Neural progenitor cell (in vitro differentiated cells): ENCODE measurements around the gene RBMS1. TPM values are rescaled to one million over a fixed set of nuclear protein-coding genes. Genes with fewer than 3 reads are reported as not detected.

Experiments
- DNase-seq: peaks from one replicate; pipeline ENCODE4 v3.0.0-alpha.2; 2016; ENCODE audit warnings: low spot score
- H2AFZ ChIP-seq: fragments of 200-600 bp; sonication (generic); replicated peaks from 2 replicates; pipeline ENCODE4 v1.6.1; 2016; ENCODE audit warnings: antibody characterized with exemption
- H3F3A ChIP-seq: fragments of 200-600 bp; sonication (generic); 2 replicates; pipeline ENCODE4 v1.6.1; 2016; ENCODE audit warnings: antibody characterized with exemption, low read depth
- H3K27ac ChIP-seq: fragments of 200-600 bp; sonication (generic); 2 replicates; pipeline ENCODE4 v1.5.1; 2016; ENCODE audit warnings: mild to moderate bottlenecking
- H3K27me3 ChIP-seq: fragments of 200-600 bp; sonication (generic); 2 replicates; pipeline ENCODE4 v1.6.1; 2016; ENCODE audit warnings: mild to moderate bottlenecking, moderate library complexity
- H3K36me3 ChIP-seq: fragments of 200-600 bp; sonication (generic); 2 replicates; pipeline ENCODE4 v1.5.1; 2016
- H3K4me1 ChIP-seq: fragments of 200-600 bp; sonication (generic); 2 replicates; pipeline ENCODE4 v1.6.1; 2016; ENCODE audit warnings: mixed run types
- H3K4me2 ChIP-seq: fragments of 200-600 bp; sonication (generic); 2 replicates; pipeline ENCODE4 v1.6.1; 2016
- H3K4me3 ChIP-seq: fragments of 200-600 bp; sonication (generic); 2 replicates; pipeline ENCODE4 v1.5.1; 2016
- H3K79me2 ChIP-seq: fragments of 200-600 bp; sonication (generic); 2 replicates; pipeline ENCODE4 v1.6.1; 2016; ENCODE audit warnings: low read depth
- H3K9ac ChIP-seq: fragments of 200-600 bp; sonication (generic); 2 replicates; pipeline ENCODE4 v1.6.1; 2016
- H3K9me3 ChIP-seq: fragments of 200-600 bp; sonication (generic); 2 replicates; pipeline ENCODE4 v1.5.1; 2016; ENCODE audit warnings: low read depth
- H4K20me1 ChIP-seq: fragments of 200-600 bp; sonication (generic); 2 replicates; pipeline ENCODE4 v1.6.1; 2016; ENCODE audit warnings: low read depth
- H3K27ac Mint-ChIP-seq: 3 replicates; pipeline ENCODE4 v1.8.0; 2021; ENCODE audit warnings: mixed read lengths
- H3K27me3 Mint-ChIP-seq: 2 replicates; pipeline ENCODE4 v1.8.0; 2022; ENCODE audit warnings: low read depth, mild to moderate bottlenecking, inconsistent platforms, moderate library complexity, mixed read lengths; ENCODE audit not compliant: insufficient read depth
- H3K36me3 Mint-ChIP-seq: 3 replicates; pipeline ENCODE4 v1.8.0; 2021; ENCODE audit warnings: mixed read lengths
- H3K4me1 Mint-ChIP-seq: 3 replicates; pipeline ENCODE4 v1.8.0; 2021; ENCODE audit warnings: mixed read lengths
- H3K4me3 Mint-ChIP-seq: 3 replicates; pipeline ENCODE4 v1.8.0; 2021; ENCODE audit warnings: mild to moderate bottlenecking, moderate library complexity, mixed read lengths
- H3K9me3 Mint-ChIP-seq: 3 replicates; pipeline ENCODE4 v1.8.0; 2020; ENCODE audit warnings: mixed read lengths
- EZH2 ChIP-seq: fragments of 200-600 bp; sonication (generic); IDR thresholded peaks from 2 replicates; pipeline ENCODE4 v1.6.1; 2017; ENCODE audit warnings: antibody characterized with exemption, mild to moderate bottlenecking, moderate library complexity
- EZH2phosphoT487 ChIP-seq: fragments of 200-600 bp; sonication (generic); IDR thresholded peaks from 2 replicates; pipeline ENCODE4 v1.6.1; 2017; ENCODE audit warnings: antibody characterized with exemption
- total RNA-seq: library from RNA; depleted of rRNA; stranded (reverse); fragments of >200 nt; gene quantifications from 2 replicates; pipeline ENCODE4 v1.2.3, GENCODE V29; 2015; ENCODE audit warnings: low replicate concordance
- TF ChIP-seq, protein P1 (sequence below): fragments of 200-600 bp; sonication (generic); IDR thresholded peaks from 2 replicates; pipeline ENCODE4 v1.5.1; 2017; ENCODE audit warnings: antibody characterized with exemption, mild to moderate bottlenecking

Gene RBMS1
- total RNA-seq, 1 donor from 2014 or later, result 101 TPM

DNA sequence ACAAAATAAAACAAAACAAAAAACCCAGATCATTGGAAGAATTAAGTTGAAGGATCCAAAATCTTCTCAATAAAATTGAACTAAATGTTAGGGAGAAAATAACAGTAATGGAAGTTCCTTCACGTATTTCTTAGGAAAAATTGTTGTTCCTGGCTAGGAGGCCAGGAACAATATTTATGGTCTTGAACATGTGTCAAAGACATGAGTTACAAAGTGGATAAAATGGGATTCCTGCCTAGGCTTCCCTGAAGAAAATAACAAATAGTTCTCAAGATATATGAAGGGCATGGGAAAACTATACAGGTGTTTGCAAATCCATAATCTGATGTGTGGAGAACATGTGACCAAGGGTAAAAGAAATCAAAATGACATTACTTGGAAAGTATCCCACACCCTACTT is 225.9 kb downstream of the RBMS1 start:
- H3K4me2 ChIP-seq, result no peak overlapping the region
- no peaks in the 10 kb centered on the region for H3K36me3 ChIP-seq
- Mint-ChIP-seq H3K27ac (no peak overlapping the region), H3K36me3 (peaks cover 3% of the 10 kb centered on the region), H3K4me1 (peaks cover 29% of the 10 kb centered on the region), H3K9me3 (no peaks in the 10 kb centered on the region), H3K27me3 (peaks cover 11% of the 10 kb centered on the region), H3K4me3 (no peak overlapping the region)
- H3K27ac ChIP-seq, result no peak overlapping the region
- H3K9ac ChIP-seq, result no peak overlapping the region
- H3K4me3 ChIP-seq, result no peak overlapping the region
- peaks cover 37% of the 10 kb centered on the region for H3F3A ChIP-seq
- H3K4me1 ChIP-seq, result peaks cover 16% of the 10 kb centered on the region
- no peaks in the 10 kb centered on the region for H3K9me3 ChIP-seq
- H3K27me3 ChIP-seq, result no peaks in the 10 kb centered on the region
- TF ChIP-seq, protein P1, sequence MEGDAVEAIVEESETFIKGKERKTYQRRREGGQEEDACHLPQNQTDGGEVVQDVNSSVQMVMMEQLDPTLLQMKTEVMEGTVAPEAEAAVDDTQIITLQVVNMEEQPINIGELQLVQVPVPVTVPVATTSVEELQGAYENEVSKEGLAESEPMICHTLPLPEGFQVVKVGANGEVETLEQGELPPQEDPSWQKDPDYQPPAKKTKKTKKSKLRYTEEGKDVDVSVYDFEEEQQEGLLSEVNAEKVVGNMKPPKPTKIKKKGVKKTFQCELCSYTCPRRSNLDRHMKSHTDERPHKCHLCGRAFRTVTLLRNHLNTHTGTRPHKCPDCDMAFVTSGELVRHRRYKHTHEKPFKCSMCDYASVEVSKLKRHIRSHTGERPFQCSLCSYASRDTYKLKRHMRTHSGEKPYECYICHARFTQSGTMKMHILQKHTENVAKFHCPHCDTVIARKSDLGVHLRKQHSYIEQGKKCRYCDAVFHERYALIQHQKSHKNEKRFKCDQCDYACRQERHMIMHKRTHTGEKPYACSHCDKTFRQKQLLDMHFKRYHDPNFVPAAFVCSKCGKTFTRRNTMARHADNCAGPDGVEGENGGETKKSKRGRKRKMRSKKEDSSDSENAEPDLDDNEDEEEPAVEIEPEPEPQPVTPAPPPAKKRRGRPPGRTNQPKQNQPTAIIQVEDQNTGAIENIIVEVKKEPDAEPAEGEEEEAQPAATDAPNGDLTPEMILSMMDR, result no peak
- TF ChIP-seq EZH2phosphoT487 (no peak), EZH2 (no peak)
- DNase-seq, result no peak
- no peaks in the 10 kb centered on the region for H3K79me2 ChIP-seq
- no peaks in the 10 kb centered on the region for H4K20me1 ChIP-seq
- H2AFZ ChIP-seq, result no peak overlapping the region

DNA sequence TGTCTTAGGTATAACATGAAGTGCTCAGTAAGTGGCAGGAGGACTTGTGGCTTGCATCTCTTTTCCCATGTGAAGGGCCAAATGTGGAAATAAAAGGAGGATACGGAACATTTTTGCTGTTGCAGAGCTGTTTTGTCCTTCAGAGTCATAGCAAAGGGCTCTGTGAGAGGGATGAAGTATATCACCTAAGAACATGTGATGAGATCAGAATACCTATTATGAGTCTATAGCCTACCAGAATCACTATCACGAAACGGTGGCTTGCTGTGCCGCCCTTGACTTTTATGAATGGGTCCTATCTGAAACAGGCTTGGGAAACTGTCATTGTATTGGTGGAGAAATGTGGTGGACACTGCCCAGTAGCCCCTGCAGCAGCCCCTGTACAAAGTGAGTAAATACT is 226.6 kb downstream of the RBMS1 start:
- Histone ChIP-seq H3K27ac (no peak overlapping the region), H3K4me3 (no peak overlapping the region), H3K79me2 (no peaks in the 10 kb centered on the region), H3F3A (peaks cover 30% of the 10 kb centered on the region), H3K36me3 (no peaks in the 10 kb centered on the region), H3K9ac (no peak overlapping the region), H3K27me3 (no peaks in the 10 kb centered on the region), H3K4me2 (no peak overlapping the region), H3K4me1 (peaks cover 16% of the 10 kb centered on the region), H4K20me1 (no peaks in the 10 kb centered on the region), H2AFZ (no peak overlapping the region), H3K9me3 (no peaks in the 10 kb centered on the region)
- H3K9me3 Mint-ChIP-seq, result no peaks in the 10 kb centered on the region
- no peak overlapping the region for H3K4me3 Mint-ChIP-seq
- H3K4me1 Mint-ChIP-seq, result peaks cover 25% of the 10 kb centered on the region
- no peak for DNase-seq
- TF ChIP-seq EZH2 (no peak), EZH2phosphoT487 (no peak)
- TF ChIP-seq, protein P1, result no peak
- H3K27ac Mint-ChIP-seq, result no peak overlapping the region
- no peaks in the 10 kb centered on the region for H3K36me3 Mint-ChIP-seq
- peaks cover 11% of the 10 kb centered on the region for H3K27me3 Mint-ChIP-seq

DNA sequence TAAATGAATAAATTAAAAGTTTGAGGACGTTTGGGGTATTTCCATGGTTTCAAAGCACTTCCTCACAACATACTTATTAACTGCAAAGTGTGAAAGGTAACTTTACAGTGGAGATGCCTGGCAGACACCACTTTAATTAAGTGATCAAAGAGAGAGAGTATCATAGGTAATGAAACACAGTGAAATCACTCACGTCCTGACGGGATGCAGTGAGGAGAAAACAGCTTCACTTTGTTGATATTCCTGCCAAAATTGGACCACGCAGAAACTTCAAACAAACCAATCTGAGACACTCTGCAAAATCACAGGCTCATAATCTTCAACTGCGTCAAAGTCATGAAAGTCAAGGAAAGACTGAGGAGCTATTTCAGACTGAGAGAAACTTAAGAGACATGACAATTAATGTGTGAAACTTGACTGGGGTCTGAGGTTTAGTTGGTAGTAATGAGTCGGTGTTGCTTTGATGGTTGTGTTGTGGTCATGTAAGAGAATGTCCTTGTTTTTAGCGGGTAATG is 227.5 kb downstream of the RBMS1 start:
- H3K79me2 ChIP-seq, result no peaks in the 10 kb centered on the region
- H3K4me2 ChIP-seq, result no peak overlapping the region
- no peak overlapping the region for H3K9ac ChIP-seq
- H3K4me3 ChIP-seq, result no peak overlapping the region
- no peak for TF ChIP-seq EZH2phosphoT487
- Mint-ChIP-seq H3K9me3 (no peaks in the 10 kb centered on the region), H3K27ac (no peak overlapping the region), H3K27me3 (peaks cover 11% of the 10 kb centered on the region), H3K4me3 (no peak overlapping the region), H3K4me1 (peaks cover 18% of the 10 kb centered on the region), H3K36me3 (no peaks in the 10 kb centered on the region)
- DNase-seq, result no peak
- H3K9me3 ChIP-seq, result no peaks in the 10 kb centered on the region
- no peaks in the 10 kb centered on the region for H3K36me3 ChIP-seq
- no peak overlapping the region for H3K27ac ChIP-seq
- no peak overlapping the region for H2AFZ ChIP-seq
- H3K4me1 ChIP-seq, result peaks cover 11% of the 10 kb centered on the region
- H3K27me3 ChIP-seq, result no peaks in the 10 kb centered on the region
- H3F3A ChIP-seq, result peaks cover 21% of the 10 kb centered on the region
- H4K20me1 ChIP-seq, result no peaks in the 10 kb centered on the region

DNA sequence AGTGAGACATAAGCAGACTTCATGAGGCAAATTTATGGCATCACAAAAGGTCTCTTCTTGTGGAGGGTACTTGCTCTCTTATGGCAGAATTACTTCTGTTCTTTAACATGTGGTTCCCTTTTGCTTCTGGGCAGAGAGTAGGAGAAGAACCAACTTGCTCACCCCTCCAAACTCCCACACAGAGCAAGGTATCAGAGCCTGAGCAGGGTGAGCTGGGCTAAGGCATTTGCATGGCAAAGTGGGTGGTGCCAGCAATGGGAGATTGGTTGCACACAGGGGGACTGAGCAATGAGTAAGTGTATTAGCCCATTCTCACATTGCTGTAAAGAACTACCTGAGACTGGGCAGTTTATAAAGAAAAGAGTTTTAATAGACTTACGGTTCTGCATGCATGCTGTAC is 229.3 kb downstream of the RBMS1 start:
- Mint-ChIP-seq H3K9me3 (no peaks in the 10 kb centered on the region), H3K4me3 (no peak overlapping the region)
- TF ChIP-seq EZH2 (no peak), EZH2phosphoT487 (no peak)
- TF ChIP-seq, protein P1, result no peak

More for the DNA sequence above, 229.3 kb downstream of the RBMS1 start:
- Histone ChIP-seq H3K36me3 (no peaks in the 10 kb centered on the region), H3K4me1 (peaks cover under 1% of the 10 kb centered on the region), H3K79me2 (no peaks in the 10 kb centered on the region), H4K20me1 (no peaks in the 10 kb centered on the region), H3K9ac (no peak overlapping the region), H3K9me3 (no peaks in the 10 kb centered on the region), H3K27me3 (no peaks in the 10 kb centered on the region), H3K4me2 (no peak overlapping the region), H2AFZ (no peak overlapping the region), H3F3A (peaks cover 3% of the 10 kb centered on the region), H3K4me3 (no peak overlapping the region), H3K27ac (no peak overlapping the region)
- Mint-ChIP-seq H3K36me3 (no peaks in the 10 kb centered on the region), H3K4me1 (peaks cover 8% of the 10 kb centered on the region), H3K27me3 (peaks cover 8% of the 10 kb centered on the region), H3K27ac (no peak overlapping the region)
- DNase-seq, result no peak
